HepG2 (cell line): Measurements from ENCODE around the gene ZFP69B. TPM values are rescaled to one million over a fixed set of nuclear protein-coding genes. Genes with fewer than 3 reads are reported as not detected.

Experiments
- ATAC-seq: fragments of 200-7000 bp; cut with Tn5 transposase; 3 replicates; pipeline ENCODE4 v1.9.1; 2020; ENCODE audit warnings: mild to moderate bottlenecking, moderate library complexity
- BruUV-seq: library from RNA; stranded (reverse); fragments of 400-500 nt; replicated peaks from 2 replicates; lab custom pipeline; 2021; lab: Mats Ljungman, UMichigan
- CTCF ChIA-PET: fragments of 300-600 bp; formaldehyde crosslinking; extraction: SDS; loops from one replicate; lab custom pipeline; 2021; ENCODE audit warnings: low total read pairs, inconsistent platforms, low intra/inter-chr PET ratio; lab: Yijun Ruan, JAX
- POLR2A ChIA-PET: fragments of 350-600 bp; sonication (Branson Sonifier 250); formaldehyde crosslinking; loops from one replicate; lab custom pipeline; 2020; ENCODE audit warnings: antibody characterized with exemption, inconsistent platforms; lab: Yijun Ruan, JAX
- DNase-seq: peaks from one replicate; pipeline ENCODE4 v3.0.0-alpha.2; 2015; ENCODE audit warnings: low spot score
- FAIRE-seq: peaks from 3 replicates; lab custom pipeline; 2011; peaks lifted over from hg19 to GRCh38; lab: Jason Lieb, UNC
- H2AFZ ChIP-seq: one replicate; pipeline ENCODE4 v1.6.1; 2011; ENCODE audit warnings: low read length, inconsistent platforms
- H3K27ac ChIP-seq: fragments of 300-600 bp; 3 replicates; pipeline ENCODE4 v1.8.0; 2011; ENCODE audit warnings: mixed run types, mild to moderate bottlenecking, mixed read lengths, low read length, inconsistent platforms; ENCODE audit not compliant: insufficient read depth; ENCODE audit errors: extremely low read length
- H3K27me3 ChIP-seq, 2 experiments: fragments of 200-600 bp in 1 of 2; 2 replicates in 1 of 2; 3 replicates in 1 of 2; pipeline versions ENCODE4 v1.6.0 to v1.8.0; 2011; ENCODE audit warnings: low read length in 2 of 2, mild to moderate bottlenecking in 2 of 2, moderate library complexity in 2 of 2, inconsistent platforms in 1 of 2; ENCODE audit not compliant: insufficient read depth in 2 of 2, control insufficient read depth in 1 of 2
- H3K36me3 ChIP-seq, 2 experiments: fragments of 200-600 bp in 1 of 2; replicated peaks in 1 of 2; 2 replicates in 1 of 2; 3 replicates in 1 of 2; pipeline versions ENCODE4 v1.5.1 to v1.8.0; 2011; ENCODE audit warnings: low read length in 2 of 2, inconsistent platforms in 1 of 2; ENCODE audit not compliant: insufficient read depth in 2 of 2, control insufficient read depth in 1 of 2
- H3K4me1 ChIP-seq: 2 replicates; pipeline ENCODE4 v1.5.1; 2012; ENCODE audit warnings: low read length, inconsistent platforms; ENCODE audit not compliant: insufficient read depth
- H3K4me2 ChIP-seq: 2 replicates; pipeline ENCODE4 v1.6.0; 2011; ENCODE audit warnings: low read depth, low read length, inconsistent platforms
- H3K4me3 ChIP-seq, 3 experiments: fragments of 200-600 bp in 1 of 3; sonication (generic), shearing (Covaris generic) in 1 of 3; replicated peaks in 1 of 3; 2 replicates each; pipeline ENCODE4 v1.5.1; 2011 to 2016; ENCODE audit warnings: low read length in 3 of 3, inconsistent platforms in 2 of 3, low read depth in 2 of 3, mild to moderate bottlenecking in 2 of 3, control low read depth in 1 of 3, mixed read lengths in 1 of 3; ENCODE audit not compliant: insufficient read depth in 1 of 3
- H3K79me2 ChIP-seq: one replicate; pipeline ENCODE4 v1.6.1; 2011; ENCODE audit warnings: low read length, inconsistent platforms; ENCODE audit not compliant: insufficient read depth
- H3K9ac ChIP-seq: 2 replicates; pipeline ENCODE4 v1.6.0; 2011; ENCODE audit warnings: mild to moderate bottlenecking, low read depth, low read length, inconsistent platforms; ENCODE audit not compliant: insufficient read depth
- H3K9me3 ChIP-seq: 2 replicates; pipeline ENCODE4 v1.5.1; 2012; ENCODE audit warnings: mild to moderate bottlenecking, low read length
- H4K20me1 ChIP-seq: 2 replicates; pipeline ENCODE4 v1.6.0; 2011; ENCODE audit warnings: inconsistent platforms, mild to moderate bottlenecking, low read length, moderate library complexity; ENCODE audit not compliant: insufficient read depth
- AKAP8 ChIP-seq: sonication (generic); formaldehyde crosslinking; IDR thresholded peaks from 2 replicates; pipeline ENCODE4 v1.5.1; 2020; ENCODE audit warnings: mild to moderate bottlenecking, missing genetic modification reagents
- BRD4 ChIP-seq: sonication (generic); formaldehyde crosslinking; IDR thresholded peaks from 2 replicates; pipeline ENCODE4 v1.4.0; 2020; ENCODE audit warnings: missing genetic modification reagents
- GATAD1 ChIP-seq: IDR thresholded peaks from 2 replicates; pipeline ENCODE4 v1.6.1; 2016; ENCODE audit warnings: missing genetic modification reagents, missing compliant biosample characterization
- GLI4 ChIP-seq: sonication (generic); formaldehyde crosslinking; IDR thresholded peaks from 2 replicates; pipeline ENCODE4 v1.5.1; 2020; ENCODE audit warnings: missing genetic modification reagents, mild to moderate bottlenecking, moderate library complexity, borderline replicate concordance
- HMG20B ChIP-seq: conservative IDR thresholded peaks from 2 replicates; pipeline ENCODE4 v1.6.1; 2016; ENCODE audit warnings: missing genetic modification reagents, missing compliant biosample characterization
- HOXA3 ChIP-seq: sonication (generic); formaldehyde crosslinking; IDR thresholded peaks from 2 replicates; pipeline ENCODE4 v1.5.0; 2020; ENCODE audit warnings: missing genetic modification reagents
- IKZF5 ChIP-seq: IDR thresholded peaks from 2 replicates; pipeline ENCODE4 v1.6.1; 2018; ENCODE audit warnings: missing genetic modification reagents, mild to moderate bottlenecking, missing compliant biosample characterization
- JUN ChIP-seq: sonication (generic); formaldehyde crosslinking; IDR thresholded peaks from 2 replicates; pipeline ENCODE4 v1.4.0; 2020; ENCODE audit warnings: mild to moderate bottlenecking, missing genetic modification reagents
- NFE2L2 ChIP-seq: fragments of 150-350 bp; IDR thresholded peaks from 2 replicates; pipeline ENCODE4 v1.6.1; 2014; ENCODE audit warnings: low read length
- NKX3-1 ChIP-seq: sonication (generic); formaldehyde crosslinking; IDR thresholded peaks from 2 replicates; pipeline ENCODE4 v1.5.0; 2020; ENCODE audit warnings: missing genetic modification reagents
- RFX1 ChIP-seq: fragments of 450-650 bp; IDR thresholded peaks from 2 replicates; pipeline ENCODE4 v1.6.1; 2017
- SMC3 ChIP-seq: IDR thresholded peaks from 2 replicates; pipeline ENCODE4 v1.6.1; 2011; ENCODE audit warnings: low read length, improper control_type of control experiment
- STAT5B ChIP-seq: sonication (generic); formaldehyde crosslinking; IDR thresholded peaks from 2 replicates; pipeline ENCODE4 v1.4.0; 2020; ENCODE audit warnings: missing genetic modification reagents
- TFDP1 ChIP-seq: IDR thresholded peaks from 2 replicates; pipeline ENCODE4 v1.6.1; 2016; ENCODE audit warnings: missing compliant biosample characterization, missing genetic modification reagents, borderline replicate concordance
- THAP8 ChIP-seq: sonication (generic); formaldehyde crosslinking; IDR thresholded peaks from 2 replicates; pipeline ENCODE4 v1.5.1; 2020; ENCODE audit warnings: missing genetic modification reagents, mild to moderate bottlenecking, borderline replicate concordance
- ZNF331 ChIP-seq: sonication (generic); formaldehyde crosslinking; IDR thresholded peaks from 2 replicates; pipeline ENCODE4 v1.4.0; 2020; ENCODE audit warnings: missing genetic modification reagents
- ZNF605 ChIP-seq: sonication (generic); formaldehyde crosslinking; IDR thresholded peaks from 2 replicates; pipeline ENCODE4 v1.8.0; 2022; ENCODE audit warnings: mild to moderate bottlenecking, missing genetic modification reagents
- ZNF780A ChIP-seq: sonication (generic); formaldehyde crosslinking; IDR thresholded peaks from 2 replicates; pipeline ENCODE4 v1.8.0; 2022; ENCODE audit warnings: mild to moderate bottlenecking, missing genetic modification reagents, moderate library complexity
- ZSCAN25 ChIP-seq: sonication (generic); formaldehyde crosslinking; IDR thresholded peaks from 2 replicates; pipeline ENCODE4 v1.8.0; 2022; ENCODE audit warnings: mild to moderate bottlenecking, missing genetic modification reagents
- WGBS: methylation state at CpG from one replicate; pipeline ENCODE4 v1.1.6; 2017; ENCODE audit warnings: low lambda C conversion rate; 5-methylcytosine and 5-hydroxymethylcytosine counted together
- in situ Hi-C: cut with HindIII; loops from 2 replicates; pipeline ENCODE4 v1.10.0; 2017; ENCODE audit warnings: low pct_unique_long_range_greater_than_20kb; ENCODE audit not compliant: extremely low pct_ligation_motif_present
- intact Hi-C: fragments of 100-400 bp; cut with micrococcal nuclease; formaldehyde crosslinking; loops from one replicate; pipeline ENCODE4 v1.10.0; 2022; ENCODE audit not compliant: unreplicated experiment
- polyA plus RNA-seq, 8 experiments: library from polyadenylated mRNA; depleted of rRNA in 3 of 8; stranded (reverse) in 7 of 8; unstranded in 1 of 8; fragments of >200 nt; fragmentation: Illumina TruSeq in 4 of 8; extraction: Trizol in 4 of 8; gene quantifications; 2 replicates each; pipeline versions ENCODE4 v1.2.1 to v1.2.3, GENCODE V29; 2011 to 2016; ENCODE audit warnings: low read depth in 4 of 8, missing spikeins in 1 of 8, mixed read lengths in 1 of 8; ENCODE audit not compliant: insufficient read depth in 1 of 8
- total RNA-seq, 5 experiments: library from RNA; depleted of rRNA; stranded (reverse); fragments of >200 nt; fragmentation: Illumina TruSeq; extraction: Trizol; gene quantifications; 2 replicates each; pipeline ENCODE4 v1.2.3, GENCODE V29; 2016; ENCODE audit warnings: low read depth in 1 of 5
- TF ChIP-seq, protein P1 (sequence below): sonication (generic); formaldehyde crosslinking; conservative IDR thresholded peaks from 2 replicates; pipeline ENCODE4 v1.8.1; 2023; ENCODE audit warnings: missing genetic modification reagents

ZFP69B gene
- total and polyA plus RNA-seq, 2 of the 13 experiments (the other 11 are each of a cell fraction or from before 2014, with no cell fraction given) = 4.6 to 7.7 TPM

- ChIA-PET CTCF (no interaction called here), POLR2A (interaction anchor here (1.3 to 3.0 kb wide), 5 partner anchors 28 to 54 kb away, joined by 3 to 21 read pairs (median 5); partner anchors contain the start of genes ZFP69 and ZFP69B)
- WGBS = 91% methylated on average over 11 of the region's 11 CpGs
- DNase-seq (no peak), FAIRE-seq (peak; percentile 34), ATAC-seq (no peak; the same call in 1 of the 3 replicates)
- in situ Hi-C loops = no loop called here
- no peaks in the 10 kb centered on the region for H4K20me1 ChIP-seq
- peaks cover 0 to 11% of the 10 kb centered on the region in 2 experiments; a peak in 1 of 5 replicates for H3K36me3 ChIP-seq
- no peaks in the 10 kb centered on the region for H3K27me3 ChIP-seq
- H3K79me2 ChIP-seq = no peaks in the 10 kb centered on the region
- peaks cover 49% of the 10 kb centered on the region for H3K4me1 ChIP-seq
- no peaks in the 10 kb centered on the region for H3K9me3 ChIP-seq
- intact Hi-C loops = no loop called here
- no TSS peak for BruUV-seq
- H3K4me3 ChIP-seq = 0 out of 6 replicates have a peak overlapping the region, but pooled peaks of 1 of the 3 experiments have one; percentile 15
- H3K27ac ChIP-seq = peak overlapping the region; percentile 98
- H3K4me2 ChIP-seq = peak overlapping the region; percentile 81
- no peak overlapping the region for H2AFZ ChIP-seq
- H3K9ac ChIP-seq = peak overlapping the region; percentile 57
- TF ChIP-seq BRD4 (CRISPR knock-in tag) = peak; percentile 10; the same call in 1 of the 2 replicates
- no peak for TF ChIP-seq AKAP8 (CRISPR knock-in tag)
- TF ChIP-seq HMG20B (CRISPR knock-in tag) = no peak
- no peak for TF ChIP-seq TFDP1 (CRISPR knock-in tag)
- TF ChIP-seq ZNF331 (CRISPR knock-in tag) = no peak
- no peak for TF ChIP-seq HOXA3 (CRISPR knock-in tag)
- TF ChIP-seq GATAD1 (CRISPR knock-in tag) = no peak
- no peak for TF ChIP-seq ZNF780A
- no peak for TF ChIP-seq RFX1
- no peak for TF ChIP-seq SMC3
- TF ChIP-seq IKZF5 (CRISPR knock-in tag) = no peak
- no peak for TF ChIP-seq GLI4
- TF ChIP-seq JUN (CRISPR knock-in tag) = no peak
- no peak for TF ChIP-seq NKX3-1 (CRISPR knock-in tag)
- TF ChIP-seq ZSCAN25 (CRISPR knock-in tag) = peak; percentile 69; the same call in 1 of the 2 replicates
- TF ChIP-seq, protein P1, sequence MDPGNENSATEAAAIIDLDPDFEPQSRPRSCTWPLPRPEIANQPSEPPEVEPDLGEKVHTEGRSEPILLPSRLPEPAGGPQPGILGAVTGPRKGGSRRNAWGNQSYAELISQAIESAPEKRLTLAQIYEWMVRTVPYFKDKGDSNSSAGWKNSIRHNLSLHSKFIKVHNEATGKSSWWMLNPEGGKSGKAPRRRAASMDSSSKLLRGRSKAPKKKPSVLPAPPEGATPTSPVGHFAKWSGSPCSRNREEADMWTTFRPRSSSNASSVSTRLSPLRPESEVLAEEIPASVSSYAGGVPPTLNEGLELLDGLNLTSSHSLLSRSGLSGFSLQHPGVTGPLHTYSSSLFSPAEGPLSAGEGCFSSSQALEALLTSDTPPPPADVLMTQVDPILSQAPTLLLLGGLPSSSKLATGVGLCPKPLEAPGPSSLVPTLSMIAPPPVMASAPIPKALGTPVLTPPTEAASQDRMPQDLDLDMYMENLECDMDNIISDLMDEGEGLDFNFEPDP (CRISPR knock-in tag) = 0 out of 2 replicates have a peak, but pooled peaks have one; percentile 40
- TF ChIP-seq THAP8 (CRISPR knock-in tag) = no peak
- peak; percentile 73 for TF ChIP-seq NFE2L2
- no peak for TF ChIP-seq STAT5B (CRISPR knock-in tag)
- TF ChIP-seq ZNF605 (CRISPR knock-in tag) = peak; percentile 61; the same call in 1 of the 2 replicates
Measured at GRCh38 chr1:40422630-40423263, 27.5 kb upstream of the ZFP69B start.
